Stimulated activated CD8-positive, alpha-beta memory T cell treated with anti-CD3 and anti-CD28 coated beads, Interleukin-7, amount 100 ng/mL, for 24 hours (primary cell): ENCODE data around the gene GOLGA8A.
A peak's percentile ranks its signal among the peaks of the same experiment; 100 is the strongest.
"Not testable (repeated sequence)": the region's sequence is repeated elsewhere in the genome, so short reads cannot be mapped to it uniquely, and the experiment has no call there.

ENCODE experiments used
- DNase-seq: peaks from one replicate; pipeline ENCODE4 v3.0.0-alpha.2; 2020; ENCODE audit warnings: low read depth

Gene GOLGA8A

GRCh38 chr15:34437687-34438086 lies at the start of gene GOLGA8A:
Gene GOLGA8A (minus strand): TSS chr15:34437808. CDS start chr15:34389691, 48,117 bp downstream.
- DNase-seq, result peak; percentile 68

DNA sequence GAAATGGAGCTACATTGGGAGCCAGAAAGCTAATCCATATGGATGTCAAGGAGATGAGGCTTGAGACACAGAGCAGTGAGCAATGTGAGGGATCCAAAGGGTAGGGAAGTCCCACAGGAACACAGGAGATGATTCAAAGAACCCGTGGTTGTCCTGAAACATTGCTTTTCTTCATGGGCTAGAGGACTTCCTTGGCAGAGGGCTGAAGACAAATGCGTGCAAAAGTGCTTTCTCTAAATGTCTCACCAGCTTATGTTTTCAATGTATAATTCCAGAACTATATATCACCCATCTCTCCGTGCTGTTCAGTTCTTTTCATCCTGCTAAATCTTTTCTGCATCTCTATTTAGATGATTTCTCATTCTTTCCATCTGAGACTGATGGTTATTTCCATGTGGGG lies 46.0 kb upstream of the GOLGA8A start:
- no peak for DNase-seq

DNA sequence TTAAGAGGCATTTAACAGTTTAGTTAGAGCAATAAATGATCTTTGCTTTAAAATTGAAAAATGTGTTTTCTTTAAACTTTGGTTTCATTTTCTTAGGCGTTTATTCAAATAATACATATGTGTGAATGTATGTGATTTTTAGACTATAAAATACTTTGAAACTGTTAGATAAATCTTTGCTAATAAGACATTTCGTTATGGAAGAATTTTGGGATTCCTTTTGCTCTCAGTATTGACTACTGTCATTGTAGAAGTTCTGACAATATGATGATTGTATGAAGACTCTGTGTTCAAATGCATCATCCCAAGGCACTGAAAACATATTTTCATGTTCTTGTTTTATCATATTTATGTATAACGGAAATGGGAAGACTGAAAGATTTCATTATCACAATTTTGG lies 43.8 kb upstream of the GOLGA8A start:
- no peak for DNase-seq

DNA sequence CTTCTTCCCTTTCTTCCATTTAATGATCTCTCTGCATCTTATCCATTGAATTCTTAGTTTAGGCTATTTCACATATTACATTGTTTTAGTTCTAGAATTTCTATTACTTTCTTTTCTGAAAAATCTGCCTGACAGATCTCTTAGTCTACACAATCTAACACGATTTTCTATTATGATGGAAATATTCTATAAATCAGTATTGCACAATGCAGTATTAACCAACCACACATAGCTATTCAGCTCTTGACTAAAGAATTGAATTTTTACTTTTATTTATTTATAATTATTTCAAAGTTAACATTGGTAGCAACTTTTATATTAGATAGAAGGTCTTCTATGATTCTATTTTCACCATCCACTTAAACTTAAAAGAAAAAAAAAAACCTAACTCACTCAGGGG lies 36.2 kb upstream of the GOLGA8A start:
- no peak for DNase-seq

DNA sequence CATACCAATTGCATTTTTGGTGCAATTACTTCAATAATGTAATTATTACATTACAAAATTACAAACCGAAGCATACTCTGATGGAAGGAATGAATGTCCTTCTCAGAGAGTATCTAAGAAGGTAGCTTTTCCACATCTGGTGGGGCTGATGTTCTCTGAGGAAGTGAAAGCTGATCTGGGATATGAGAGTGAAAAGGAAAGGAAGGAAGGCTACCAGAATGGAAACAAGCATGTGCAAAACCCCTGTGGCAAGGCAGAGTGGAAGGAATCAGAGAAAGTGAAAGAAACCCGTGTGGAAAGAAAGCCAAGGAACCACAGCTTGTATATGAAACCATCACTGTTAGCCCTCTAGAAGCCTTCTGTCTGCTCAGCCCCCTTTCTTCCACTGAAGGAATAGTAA lies 35.3 kb upstream of the GOLGA8A start:
- no peak for DNase-seq

DNA sequence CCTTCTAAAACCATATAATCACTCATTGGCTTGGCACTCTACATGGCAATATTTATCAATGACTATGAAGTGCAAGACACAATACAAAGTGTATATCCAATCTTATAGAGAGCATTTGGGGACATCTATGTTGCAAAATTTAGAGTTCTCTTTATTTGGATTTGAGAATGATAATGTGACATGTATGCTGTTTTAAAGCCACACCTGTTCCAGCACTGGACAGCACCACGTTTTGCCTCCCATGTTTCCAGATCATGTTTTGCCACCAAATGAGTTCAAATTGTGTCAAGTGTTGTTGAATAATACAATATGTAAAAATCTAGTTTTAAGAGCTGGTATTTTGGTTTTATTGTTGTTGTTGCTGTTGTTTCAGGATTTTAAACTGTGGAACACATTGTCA lies 33.3 kb upstream of the GOLGA8A start:
- no peak for DNase-seq

GRCh38 chr15:34470091-34470490 lies 32.5 kb upstream of the GOLGA8A start:
- no peak for DNase-seq

DNA sequence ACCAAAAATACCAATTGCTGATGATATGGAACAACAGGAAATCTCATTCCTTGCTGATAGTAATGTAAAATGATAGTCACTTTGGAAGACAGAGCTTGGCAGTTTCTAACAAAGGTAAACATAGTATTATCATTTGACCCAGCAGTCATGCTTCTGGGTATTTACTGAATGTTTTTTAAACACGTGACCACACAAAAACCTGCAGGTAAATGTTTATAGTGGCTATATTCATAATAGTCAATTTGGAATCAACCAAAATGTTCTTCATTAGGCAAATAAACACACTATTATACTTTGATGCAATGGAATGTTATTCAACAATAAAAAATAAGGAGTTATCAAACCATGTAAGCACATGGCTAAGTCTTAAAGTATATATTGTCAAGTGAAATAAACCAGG lies 24.1 kb upstream of the GOLGA8A start:
- DNase-seq, result no peak

GRCh38 chr15:34460451-34460850 lies 22.8 kb upstream of the GOLGA8A start:
- DNase-seq, result no peak

GRCh38 chr15:34456658-34457057 lies 19.1 kb upstream of the GOLGA8A start:
- no peak for DNase-seq

DNA sequence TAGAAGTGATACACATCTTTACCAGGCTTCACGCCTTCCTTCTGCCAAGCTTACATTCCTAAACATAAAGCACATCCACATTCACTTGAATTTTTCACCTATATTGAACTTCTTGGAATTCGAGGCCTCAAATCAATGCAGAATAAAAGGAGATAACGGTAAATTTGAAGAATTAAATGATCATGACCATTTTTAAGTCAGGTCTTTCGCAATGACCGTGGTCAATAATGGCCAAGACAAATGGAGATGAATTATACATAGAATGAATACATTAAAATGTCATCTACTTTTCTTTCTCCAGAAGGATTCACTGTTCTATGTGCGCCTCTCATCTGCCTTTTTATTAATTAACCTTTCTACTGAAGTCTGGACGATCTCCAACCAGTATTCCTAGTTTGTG lies 5.3 kb upstream of the GOLGA8A start:
- DNase-seq, result no peak

DNA sequence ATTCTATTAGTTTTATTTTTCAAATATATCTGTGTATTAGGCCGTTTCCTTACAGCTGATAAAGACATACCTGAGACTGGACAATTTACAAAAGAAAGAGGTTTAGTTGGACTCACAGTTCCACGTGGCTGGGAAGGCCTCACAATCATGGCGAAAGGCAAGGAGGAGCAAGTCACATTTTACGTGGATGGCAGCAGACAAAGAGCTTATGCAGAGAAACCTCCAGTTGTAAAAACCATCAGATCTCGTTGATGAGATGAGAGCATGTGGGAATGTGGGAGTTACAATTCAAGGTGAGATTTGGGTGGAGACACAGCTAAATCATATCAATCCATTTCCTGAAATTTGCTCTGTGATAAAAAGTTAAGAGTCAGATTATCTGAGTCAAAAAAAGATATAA lies 2.3 kb upstream of the GOLGA8A start:
- DNase-seq, result no peak

DNA sequence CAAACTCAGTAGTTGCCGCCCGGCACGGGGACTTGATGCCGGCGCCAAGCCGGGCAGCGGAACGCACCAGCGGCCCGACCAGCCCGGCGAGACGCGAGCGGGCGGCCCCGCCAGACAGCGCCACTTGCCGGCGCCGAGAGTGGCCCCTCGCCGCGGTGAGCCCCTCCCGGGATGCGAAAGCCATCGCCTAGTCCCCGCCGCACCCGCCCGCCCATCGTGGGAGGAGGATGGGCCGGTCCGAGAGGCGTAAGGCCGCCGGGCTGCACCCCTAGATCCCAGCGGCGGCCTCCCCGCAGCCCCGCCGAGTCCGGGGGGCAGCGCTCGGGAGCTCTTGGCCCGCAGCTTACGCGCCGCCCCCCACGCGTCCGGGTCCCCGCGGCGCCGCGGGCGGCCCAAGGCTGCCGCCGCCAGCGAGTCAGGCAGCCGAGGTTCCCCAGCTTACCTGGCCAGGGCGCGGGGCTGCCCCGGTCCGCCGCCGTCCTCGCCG lies 609 bp downstream of the GOLGA8A start:
- DNase-seq, result no peak

DNA sequence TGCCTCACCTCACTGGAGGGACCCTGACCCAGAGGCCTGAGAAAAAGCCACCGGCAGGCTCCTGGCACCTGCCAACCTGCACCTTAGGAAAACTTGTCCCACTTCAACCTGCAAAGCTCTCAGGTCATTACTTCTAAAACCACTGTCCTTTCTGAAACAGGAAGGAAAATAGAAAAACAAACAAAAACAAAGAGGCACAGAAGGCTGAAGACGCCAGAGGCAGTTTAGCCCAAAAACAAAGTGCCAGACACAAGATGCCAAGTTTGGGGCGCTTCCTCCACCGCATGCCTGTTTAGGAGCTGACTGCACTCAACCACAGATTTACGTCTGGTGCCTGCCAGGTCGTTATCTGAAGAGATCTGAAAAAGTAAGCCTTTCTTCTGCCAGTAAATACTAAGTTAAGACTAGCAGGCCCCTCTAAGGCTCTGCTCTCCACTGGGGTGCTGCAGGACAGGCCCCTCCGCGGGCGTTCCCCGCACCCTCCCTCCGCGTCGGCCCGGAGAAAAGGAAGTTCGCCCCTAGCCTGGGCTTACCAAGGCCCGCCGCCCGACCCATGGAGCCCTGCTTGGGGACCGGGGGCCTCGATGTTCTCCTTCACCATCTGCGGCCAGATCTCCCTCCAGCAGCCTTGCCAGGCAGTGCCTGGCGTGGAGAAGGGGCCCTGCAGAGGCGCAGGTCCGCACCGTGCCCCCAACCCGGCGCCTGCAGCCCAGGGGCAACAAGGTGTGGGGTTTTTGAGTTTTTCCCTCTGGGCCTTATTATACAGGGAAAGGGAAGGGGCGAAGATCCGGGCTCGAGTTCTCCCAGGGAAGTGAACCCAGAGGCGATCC lies 1.3 kb downstream of the GOLGA8A start:
- DNase-seq, result no peak

DNA sequence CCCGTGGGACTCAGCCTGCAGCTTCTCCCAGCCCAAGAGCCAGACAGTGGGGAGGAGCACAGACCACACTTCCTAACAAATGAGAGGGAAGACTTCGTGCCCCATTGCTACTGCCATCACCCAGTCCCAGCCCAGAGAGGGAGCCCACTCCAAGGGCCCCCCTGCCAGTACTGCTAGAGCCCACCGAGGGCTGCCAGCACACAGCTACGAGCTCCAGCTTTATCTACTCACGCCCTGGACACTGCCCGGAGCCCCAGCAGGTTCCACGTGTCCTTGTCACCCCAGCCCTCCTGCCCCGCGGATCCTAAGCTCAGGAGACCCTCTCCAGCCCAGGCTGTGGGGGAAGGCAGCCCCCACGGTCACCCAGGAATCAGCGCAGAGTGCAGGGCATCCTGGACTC lies 1.9 kb downstream of the GOLGA8A start:
- DNase-seq, result no peak

DNA sequence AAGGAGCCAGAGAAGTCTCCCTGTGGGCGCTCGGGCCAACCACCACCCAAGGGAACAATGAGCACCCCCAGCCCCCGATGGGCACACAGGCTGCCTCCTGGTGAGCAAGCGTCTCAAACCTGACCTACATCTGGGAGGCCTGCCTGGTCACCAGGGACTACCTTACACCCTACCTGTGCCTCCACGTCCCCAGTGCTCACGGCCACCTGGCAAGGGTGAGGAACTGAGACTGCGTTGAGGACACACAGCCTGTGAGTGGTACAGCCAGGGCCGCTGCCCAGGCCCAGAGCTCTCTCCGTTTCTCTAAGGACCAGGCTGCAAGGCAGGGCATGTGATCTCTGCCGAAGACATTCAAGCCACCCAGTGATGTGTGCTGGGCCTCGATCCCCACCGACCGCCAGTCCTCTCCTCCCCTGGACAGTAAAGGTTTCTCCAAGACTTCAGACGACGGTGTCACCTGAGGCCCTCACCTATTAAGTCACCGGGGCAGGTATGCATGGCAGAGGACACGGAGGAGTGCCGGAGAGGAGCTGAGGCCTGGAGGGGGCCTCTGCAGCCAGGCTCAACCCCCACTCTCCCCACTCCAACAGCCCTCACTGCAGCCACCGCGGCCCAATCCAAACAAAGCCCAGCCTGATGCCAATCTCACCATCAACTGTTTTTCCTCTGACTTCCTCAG lies 2.8 kb downstream of the GOLGA8A start:
- no peak for DNase-seq

- DNase-seq, result not testable (repeated sequence)
Measured at GRCh38 chr15:34433956-34434626, 3.5 kb downstream of the GOLGA8A start.

DNA sequence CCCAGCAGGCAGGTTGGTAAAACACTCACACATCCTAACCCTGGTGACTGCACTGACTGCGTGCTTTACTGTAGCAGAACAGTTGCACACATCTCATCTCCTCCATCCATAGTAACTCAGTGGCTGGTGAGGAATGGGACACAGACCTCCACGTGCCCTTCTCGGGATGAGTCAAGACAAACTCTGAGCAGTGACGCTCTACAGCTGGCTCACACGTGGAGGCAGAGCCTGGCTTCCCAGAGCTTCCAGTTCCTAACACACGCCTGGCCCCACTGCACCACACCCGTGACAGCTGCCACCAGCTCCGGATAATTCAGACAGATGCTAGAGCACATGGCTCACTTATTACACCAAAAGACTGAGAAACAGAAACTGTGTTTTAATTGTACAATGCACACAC lies 7.0 kb downstream of the GOLGA8A start:
- DNase-seq, result not testable (repeated sequence)

DNA sequence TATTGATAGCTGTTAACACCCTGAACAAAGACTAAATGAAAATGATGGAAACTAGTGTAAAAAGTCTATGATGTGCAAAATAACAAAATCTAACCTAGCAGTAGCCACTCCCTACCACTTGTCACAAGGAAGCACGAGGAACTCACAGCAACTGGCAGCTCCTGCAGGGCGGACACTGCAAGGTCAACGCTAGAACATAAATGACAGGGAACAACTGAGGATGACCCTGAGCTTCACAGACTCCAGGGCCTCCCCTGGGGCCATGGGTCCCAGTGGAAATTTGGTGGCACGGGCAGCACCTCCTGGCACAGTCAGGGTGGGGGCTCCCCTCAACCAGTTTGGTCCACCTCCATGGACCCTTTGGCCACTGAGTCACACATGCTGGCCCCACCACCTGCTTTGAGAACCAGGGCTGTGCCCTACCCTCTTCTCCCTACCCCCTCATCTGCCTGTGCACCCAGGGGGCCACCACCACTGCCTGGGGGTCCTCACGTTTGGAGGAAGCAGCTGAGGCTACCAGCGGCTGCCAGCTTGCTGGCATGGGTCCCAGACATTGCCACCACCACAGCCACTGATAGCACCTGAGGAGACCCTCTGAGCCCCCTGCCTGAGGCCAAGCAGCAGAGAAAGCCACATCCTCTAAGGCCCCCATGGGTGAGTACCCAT lies 14.1 kb downstream of the GOLGA8A start:
- not testable (repeated sequence) for DNase-seq

- DNase-seq, result not testable (repeated sequence)
Measured at GRCh38 chr15:34420953-34421352, 16.7 kb downstream of the GOLGA8A start.

DNA sequence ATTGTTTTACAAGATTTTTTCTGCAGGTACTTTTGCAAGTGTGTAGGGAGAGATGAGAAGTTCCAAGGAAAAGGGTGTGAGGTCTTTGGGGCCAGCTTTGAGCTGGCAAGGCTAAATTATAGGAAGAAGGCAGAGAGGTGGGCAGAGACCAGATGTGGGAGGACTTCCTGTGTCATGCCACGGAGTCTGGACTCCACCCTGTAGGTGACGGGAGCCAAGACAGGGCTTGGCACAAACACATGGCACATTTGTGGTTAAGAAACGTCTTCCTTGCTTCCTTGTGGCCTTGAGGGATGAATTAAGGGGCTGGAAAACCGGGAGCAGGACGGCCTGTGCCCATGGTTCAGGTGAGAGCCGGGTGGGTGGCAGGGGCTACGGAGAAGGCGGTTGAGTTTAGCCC lies 19.2 kb downstream of the GOLGA8A start:
- not testable (repeated sequence) for DNase-seq

DNA sequence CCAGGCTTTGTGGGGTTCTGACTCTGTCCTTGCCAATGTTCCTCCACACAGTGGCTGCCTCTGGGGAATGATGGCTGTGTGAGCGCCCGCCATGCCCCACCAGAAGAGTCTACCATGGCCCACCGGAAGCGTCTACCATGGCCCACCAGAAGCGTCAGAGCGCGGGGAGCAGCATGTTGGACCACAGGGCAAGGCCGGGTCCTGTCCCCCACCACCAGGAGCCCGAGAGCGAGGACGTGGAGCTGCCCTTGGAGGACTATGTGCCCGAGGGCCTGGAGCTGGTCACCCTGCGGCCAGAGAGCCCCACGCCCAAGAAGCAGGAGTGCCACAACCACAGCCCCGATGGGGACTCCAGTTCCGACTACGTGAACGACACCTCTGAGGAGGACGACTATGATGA lies 28.1 kb downstream of the GOLGA8A start:
- not testable (repeated sequence) for DNase-seq
